GM19193 (cell line): ENCODE measurements around the gene STIL.

Experiments
- POLR2A ChIP-seq: IDR thresholded peaks from 4 replicates; pipeline ENCODE4 v1.6.1; 2011; ENCODE audit not compliant: insufficient read depth, insufficient read length; ENCODE audit errors: extremely low read depth

Gene STIL

DNA sequence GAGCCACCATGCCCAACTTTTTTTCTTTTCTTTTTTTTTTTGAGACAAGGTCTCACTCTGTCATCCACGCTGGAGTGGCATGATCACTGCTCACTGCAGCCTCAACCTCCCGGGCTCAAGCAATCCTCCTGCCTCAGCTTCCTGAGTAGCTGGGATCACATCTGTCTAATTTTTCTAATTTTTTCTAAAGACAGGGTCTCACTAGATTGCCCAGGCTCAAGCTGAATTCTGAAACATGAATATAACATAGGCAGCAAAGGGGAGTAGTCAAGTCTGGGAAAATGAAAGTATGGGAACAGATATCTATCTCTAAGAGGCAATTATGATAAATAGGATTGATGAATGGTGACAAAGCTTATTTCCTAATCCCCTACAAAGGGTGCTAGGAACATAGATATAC, 12.3 kb upstream of the STIL start:
- no peak for TF ChIP-seq POLR2A

DNA sequence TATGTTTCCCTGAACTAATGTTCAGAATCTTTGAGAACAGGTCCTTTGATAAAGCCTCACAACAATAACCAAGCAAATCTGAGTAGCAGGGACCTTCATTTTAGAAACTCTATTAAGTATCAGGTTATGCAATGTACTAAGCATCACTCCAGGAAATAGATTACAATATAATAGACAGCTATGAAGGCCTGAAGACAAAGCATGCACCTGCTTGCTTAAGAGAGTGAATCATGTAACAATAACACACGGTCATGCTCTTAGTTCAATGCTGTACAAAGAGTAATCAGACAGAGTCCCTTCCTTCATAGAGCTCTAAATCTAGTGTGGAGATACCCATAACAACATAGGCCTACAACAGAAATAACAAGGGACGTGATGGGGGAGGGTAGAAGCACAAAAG, 11.6 kb upstream of the STIL start:
- TF ChIP-seq POLR2A, result no peak

DNA sequence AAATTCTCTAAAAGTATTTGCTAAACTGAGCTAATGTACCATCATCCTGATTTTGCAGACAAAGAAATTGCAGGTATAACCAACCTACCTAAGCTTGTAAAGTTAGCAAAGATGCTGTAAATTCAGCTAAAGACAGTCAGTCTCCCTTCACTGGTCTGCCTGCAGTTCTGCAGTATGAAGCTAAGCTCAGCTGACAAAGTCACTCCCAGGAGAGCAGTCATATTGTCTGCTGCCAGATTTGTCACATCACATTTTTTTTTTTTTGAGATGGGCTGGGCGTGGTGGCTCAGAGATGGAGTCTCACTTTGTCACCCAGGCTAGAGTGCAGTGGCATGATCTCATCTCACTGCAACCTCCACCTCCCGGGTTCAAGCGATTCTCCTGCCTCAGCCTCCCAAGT, 10.7 kb upstream of the STIL start:
- TF ChIP-seq POLR2A, result no peak

DNA sequence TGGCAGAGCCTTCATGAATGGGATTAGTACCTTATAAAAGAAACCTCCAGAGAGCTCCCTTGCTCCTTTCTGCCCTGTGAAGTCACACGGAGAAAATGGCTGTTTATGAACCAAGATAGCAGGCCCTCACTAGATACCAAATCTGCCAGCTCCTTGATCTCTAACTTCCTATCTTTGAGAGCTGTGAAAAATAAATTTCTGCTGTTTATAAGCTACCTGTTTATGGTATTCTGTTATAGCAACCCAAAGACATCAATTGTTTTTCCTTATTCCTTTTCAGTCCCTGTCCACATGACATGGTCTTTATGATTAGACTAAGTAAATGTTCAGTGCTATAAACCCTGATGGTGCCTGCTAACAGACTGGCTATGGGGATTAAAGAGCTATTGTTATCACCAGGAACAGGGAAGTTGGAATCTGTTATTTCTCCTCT, 9.7 kb upstream of the STIL start:
- no peak for TF ChIP-seq POLR2A

DNA sequence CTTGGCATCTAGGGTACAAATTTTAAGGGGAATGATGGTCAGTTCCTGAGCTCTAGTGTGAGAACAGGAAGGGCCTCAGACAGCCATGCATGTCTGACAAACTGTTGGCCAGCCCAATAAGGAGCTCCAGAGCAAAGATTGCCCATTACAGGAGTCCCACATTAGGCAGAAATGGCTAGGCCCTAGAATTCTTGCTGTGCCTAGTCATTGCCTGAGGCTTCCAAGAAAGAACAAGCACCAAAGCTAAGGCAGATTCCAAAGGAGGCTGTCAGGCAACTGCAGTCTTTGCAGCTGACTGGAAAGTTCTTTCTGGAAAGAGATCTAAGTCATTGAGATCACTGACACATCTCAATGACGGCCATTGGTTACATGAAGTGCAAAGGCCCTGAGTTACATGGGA, 3.9 kb upstream of the STIL start:
- no peak for TF ChIP-seq POLR2A

DNA sequence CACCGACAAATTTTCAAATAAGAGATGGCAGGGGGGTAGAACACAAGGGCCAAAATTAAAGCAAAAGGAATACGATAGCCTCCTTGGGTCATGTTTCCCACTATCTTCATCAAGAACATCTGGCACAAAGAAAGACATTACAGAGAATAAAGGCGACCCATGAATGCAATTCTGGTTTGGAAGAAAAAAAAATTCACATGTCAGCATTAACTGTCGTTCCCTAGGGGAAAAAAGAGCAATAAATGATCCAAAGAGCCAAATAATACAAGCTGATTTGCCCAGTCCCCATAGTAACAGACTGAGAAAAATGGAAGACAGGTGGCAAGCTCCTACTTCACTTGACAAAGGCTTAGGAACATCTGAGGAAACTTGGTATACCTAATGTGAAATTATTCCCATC, 4.5 kb downstream of the STIL start:
- TF ChIP-seq POLR2A, result no peak

DNA sequence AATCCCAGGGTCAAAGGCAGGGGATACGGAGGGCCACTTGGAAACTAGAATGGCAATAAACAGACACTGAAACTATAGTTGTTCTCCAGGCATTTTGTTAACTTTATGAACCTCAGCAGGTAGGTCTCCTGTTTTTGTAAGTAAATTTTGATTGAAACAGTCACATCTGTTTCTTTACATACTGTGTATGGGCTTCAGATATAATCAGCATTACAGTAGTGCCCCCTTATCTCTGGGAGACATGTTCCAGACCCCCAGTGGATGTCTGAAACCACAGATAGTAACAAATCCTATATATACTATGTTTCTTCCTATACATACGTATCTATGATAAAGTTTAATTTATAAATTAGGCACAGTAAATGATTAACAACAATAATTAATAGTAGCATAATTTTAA, 11.5 kb downstream of the STIL start:
- no peak for TF ChIP-seq POLR2A

DNA sequence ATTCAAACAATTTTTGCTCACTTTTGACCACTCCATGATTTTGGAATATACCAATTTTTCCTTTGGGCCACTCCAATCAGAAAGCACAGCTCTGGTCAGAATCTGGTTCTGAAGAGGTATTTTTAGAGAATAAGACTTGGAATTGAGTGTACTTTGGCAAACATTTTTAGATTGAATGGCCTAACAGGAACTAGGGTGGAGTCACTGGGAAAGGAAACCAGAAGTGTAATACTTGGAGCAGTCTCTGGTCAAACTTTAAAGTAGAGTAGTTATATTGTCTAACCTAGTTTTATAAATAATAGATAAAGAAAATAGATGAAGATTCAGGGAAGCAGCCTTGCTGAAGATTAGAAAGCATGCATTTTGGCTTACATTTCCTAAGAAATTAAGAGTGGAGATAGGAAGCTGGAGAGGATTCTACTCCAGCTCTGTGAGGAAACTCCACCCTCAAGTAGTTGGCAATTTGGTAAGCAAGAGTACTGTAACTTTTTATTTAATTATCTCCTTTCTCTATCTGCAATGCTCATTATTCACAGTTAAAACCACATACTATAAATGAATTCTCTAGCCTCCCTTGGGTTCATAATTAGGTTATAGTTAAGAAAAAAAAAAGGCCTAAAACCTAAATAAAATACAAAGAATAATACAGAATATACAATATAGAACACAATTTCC, 15.8 kb downstream of the STIL start:
- TF ChIP-seq POLR2A, result no peak

DNA sequence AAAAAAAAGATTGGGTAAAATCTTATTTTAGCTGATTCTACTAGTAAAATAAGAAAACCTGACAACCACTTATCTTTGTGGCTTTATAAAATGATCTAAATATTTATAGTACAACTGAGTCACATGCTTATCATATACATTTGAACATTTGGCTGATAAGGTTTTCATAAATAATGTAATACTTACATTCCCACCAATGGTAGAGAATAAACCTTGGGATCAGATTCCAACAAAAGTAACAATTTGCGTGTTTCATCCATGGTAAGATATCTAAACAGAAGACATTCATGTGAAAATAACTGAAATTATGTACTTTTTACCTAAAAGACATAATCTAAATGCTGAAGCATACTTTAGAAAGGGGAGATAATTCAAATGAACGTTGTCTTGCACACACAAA, 18.4 kb downstream of the STIL start:
- no peak for TF ChIP-seq POLR2A

DNA sequence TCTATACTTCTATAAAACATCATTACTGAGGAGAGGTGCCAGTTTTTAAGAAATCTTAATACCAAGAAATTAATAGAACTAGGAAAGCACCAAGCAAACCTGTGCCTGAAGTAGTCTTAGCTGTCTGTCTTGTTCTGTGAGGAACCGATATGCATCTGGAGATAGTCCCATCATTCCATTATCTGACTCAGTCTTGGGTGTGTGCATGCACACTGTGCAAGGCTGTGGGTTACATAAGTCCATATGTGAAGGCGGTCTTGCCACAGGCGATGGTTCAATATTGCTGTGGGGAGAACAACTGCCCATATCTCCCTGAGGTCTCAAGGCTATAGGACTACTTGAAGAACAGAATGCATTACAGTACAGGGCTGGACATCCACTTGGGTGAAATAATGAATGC, 33.8 kb downstream of the STIL start:
- TF ChIP-seq POLR2A, result no peak

DNA sequence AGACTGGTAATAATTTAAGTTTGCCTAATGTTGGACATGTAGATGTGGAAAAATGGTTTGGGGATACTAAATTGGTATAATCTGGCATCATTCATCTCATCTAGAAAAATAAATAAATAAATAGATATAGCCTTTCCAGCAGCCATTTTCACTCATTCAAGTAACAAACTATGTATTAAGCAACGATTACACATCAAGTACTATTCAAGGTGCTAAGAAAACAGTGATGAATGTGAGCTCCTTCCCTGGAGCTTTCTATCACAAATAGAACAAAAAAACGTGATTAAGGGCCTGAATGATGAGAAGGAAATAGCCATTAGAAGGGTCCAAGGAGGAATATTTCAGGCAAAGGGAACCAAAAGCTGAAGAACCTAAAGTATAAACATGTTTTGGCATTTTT, 37.1 kb downstream of the STIL start:
- TF ChIP-seq POLR2A, result no peak

DNA sequence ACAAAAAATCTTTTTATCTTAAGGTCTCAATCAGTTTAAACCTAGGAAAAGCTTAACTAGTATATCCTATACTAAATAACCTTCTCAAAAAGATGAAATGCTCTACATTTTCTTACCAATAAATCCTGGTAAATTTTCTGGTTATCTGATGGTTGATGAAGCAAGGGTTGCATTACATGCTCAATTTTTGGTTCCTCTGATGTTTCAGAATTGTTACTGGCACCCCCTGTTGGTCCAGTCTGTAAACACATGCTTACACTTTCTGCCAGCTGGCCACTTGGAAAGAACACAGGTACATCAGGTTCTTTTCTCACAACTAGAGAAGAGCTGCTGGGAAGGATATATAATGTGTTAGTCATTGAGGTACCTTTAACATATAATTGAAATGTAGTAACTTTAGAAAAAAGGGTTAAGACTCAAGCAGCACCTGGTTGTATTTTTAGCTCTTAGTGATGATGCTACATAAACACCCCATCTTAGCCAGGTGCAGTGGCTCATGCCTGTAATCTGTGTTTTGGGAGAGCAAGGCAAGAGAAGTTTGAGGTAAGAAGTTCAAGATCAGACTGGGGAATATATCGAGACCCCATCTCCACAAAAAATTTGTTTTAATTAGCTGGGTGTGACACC, 51.0 kb downstream of the STIL start:
- TF ChIP-seq POLR2A, result no peak

DNA sequence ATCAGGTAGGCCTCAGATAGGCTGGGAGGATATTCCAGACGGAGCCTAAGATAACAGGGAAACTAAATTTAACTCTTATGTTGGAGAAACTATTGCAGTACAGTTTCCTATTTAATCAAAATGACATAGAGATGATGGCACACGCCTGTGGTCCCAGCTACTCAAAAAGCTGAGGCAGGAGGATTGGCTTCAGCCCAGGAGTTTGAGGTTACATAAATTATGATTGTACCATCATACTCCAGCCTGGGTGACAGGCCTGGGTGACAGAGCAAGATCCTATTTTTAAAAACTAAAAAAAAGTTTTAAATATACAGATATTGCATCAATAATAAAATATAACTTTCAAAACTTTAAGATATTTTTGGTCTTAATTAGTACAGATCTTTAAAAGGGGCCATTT, 56.7 kb downstream of the STIL start:
- no peak for TF ChIP-seq POLR2A

DNA sequence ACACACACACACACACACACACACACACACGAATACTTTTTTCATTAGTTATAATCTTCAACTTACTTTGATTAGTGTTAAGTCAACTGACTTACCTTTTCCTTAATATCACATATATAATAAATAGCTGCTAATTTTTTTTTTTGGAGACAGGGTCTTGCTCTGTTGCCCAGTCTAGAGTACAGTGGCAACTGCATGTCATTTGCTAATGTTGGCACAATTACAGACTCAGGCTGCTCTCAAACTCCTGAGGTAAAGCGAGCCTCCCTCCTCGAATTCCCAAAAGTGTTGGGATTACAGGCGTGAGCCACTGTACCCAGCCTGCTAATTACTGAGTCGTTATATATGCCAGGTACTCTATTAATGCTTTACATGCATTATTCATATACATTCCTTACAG, 61.2 kb downstream of the STIL start:
- TF ChIP-seq POLR2A, result no peak

DNA sequence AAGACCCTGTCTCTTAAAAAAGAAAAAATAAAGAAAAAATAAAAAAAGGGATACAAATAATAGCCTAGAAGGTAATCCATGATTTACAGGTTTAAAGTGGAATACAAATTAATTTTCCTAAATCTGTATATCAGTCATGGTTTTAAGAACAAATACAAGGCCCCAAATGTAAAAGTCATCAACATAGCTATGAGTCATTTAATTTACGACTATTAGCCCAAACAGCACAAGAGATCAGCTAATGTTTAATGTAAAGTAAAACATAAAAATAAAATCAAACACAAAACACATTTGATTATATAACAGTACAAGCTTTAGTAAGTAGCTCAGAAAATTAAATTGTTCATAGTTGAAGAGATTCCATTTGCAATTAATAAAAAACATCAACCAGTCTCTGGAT, 61.6 kb downstream of the STIL start:
- TF ChIP-seq POLR2A, result no peak

DNA sequence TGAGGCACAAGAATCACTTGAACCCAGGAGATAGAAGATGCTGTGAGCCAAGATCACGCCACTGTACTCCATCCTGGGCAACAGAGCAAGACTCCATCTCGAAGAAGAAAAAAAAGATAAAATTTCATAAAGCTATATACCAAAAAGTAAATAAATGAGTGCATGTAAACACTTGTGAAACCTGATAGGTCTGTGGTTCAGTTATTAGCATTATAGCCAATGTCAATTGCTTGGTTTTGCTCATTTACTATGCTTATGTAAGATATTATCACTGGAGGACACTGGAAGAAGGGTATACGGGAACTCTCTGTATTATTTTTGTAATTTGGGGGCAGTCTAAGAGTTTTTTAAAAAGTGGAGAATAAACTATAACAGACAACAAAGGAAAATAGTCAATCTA, 64.2 kb downstream of the STIL start:
- no peak for TF ChIP-seq POLR2A
